MM.1S (cell line): ENCODE measurements around the gene RTBDN.

Source experiments
- CTCF ChIP-seq: fragments of 300-600 bp; sonication (generic); IDR thresholded peaks from 2 replicates; pipeline ENCODE4 v1.5.1; 2016; ENCODE audit warnings: antibody characterized with exemption, low read length, mixed read lengths
- EZH2 ChIP-seq: fragments of 300-600 bp; sonication (generic); optimal IDR thresholded peaks from 2 replicates; pipeline ENCODE3; 2017; ENCODE audit warnings: low read depth, mild to moderate bottlenecking, antibody characterized with exemption, low read length, mixed read lengths

GRCh38 chr19:12841094-12841493 lies 6.7 kb upstream of the RTBDN start:
- TF ChIP-seq CTCF (no peak), EZH2 (no peak)
